ENCODE measurements around the gene ATP10B. TPM values are rescaled to one million over a fixed set of nuclear protein-coding genes. Genes with fewer than 3 reads are reported as not detected.
A peak's percentile ranks its signal among the peaks of the same experiment; 100 is the strongest.

Gene ATP10B
- total RNA-seq, 1 donor from 2014 or later: 1.3 TPM

- Histone ChIP-seq H3K4me3 (ENCODE audit: low read depth, low read length) (no peak overlapping the region), H3K36me3 (ENCODE audit: control insufficient read depth, insufficient read depth, low read length) (no peaks in the 10 kb centered on the region), H3K27me3 (ENCODE audit: control insufficient read depth, insufficient read depth, low read length) (no peaks in the 10 kb centered on the region)
- no peak for TF ChIP-seq CTCF (IDR thresholded peaks at IDR 0.05; ENCODE audit: insufficient read depth, low read length, severe bottlenecking)
- FAIRE-seq: no peak
- no peak for DNase-seq (ENCODE audit: low read depth)
These were observed 214.5 kb downstream of the ATP10B start for GRCh38 chr5:160637357-160638090.

GRCh38 chr5:160635663-160636062 is 216.3 kb downstream of the ATP10B start:
- H3K4me3 ChIP-seq (ENCODE audit: low read depth, low read length): no peak overlapping the region
- FAIRE-seq (peak; percentile 18), DNase-seq (ENCODE audit: low read depth) (no peak)
- H3K27me3 ChIP-seq (ENCODE audit: control insufficient read depth, insufficient read depth, low read length): no peaks in the 10 kb centered on the region
- no peak for TF ChIP-seq CTCF (IDR thresholded peaks at IDR 0.05; ENCODE audit: insufficient read depth, low read length, severe bottlenecking)
- H3K36me3 ChIP-seq (ENCODE audit: control insufficient read depth, insufficient read depth, low read length): no peaks in the 10 kb centered on the region

- TF ChIP-seq CTCF (IDR thresholded peaks at IDR 0.05; ENCODE audit: insufficient read depth, low read length, severe bottlenecking): no peak
- DNase-seq (ENCODE audit: low read depth) (no peak), FAIRE-seq (no peak)
- Histone ChIP-seq H3K27me3 (ENCODE audit: control insufficient read depth, insufficient read depth, low read length) (no peaks in the 10 kb centered on the region), H3K36me3 (ENCODE audit: control insufficient read depth, insufficient read depth, low read length) (no peaks in the 10 kb centered on the region), H3K4me3 (ENCODE audit: low read depth, low read length) (no peak overlapping the region)
These were observed 217.0 kb downstream of the ATP10B start for GRCh38 chr5:160635046-160635445.

GRCh38 chr5:160629003-160629402 is 223.0 kb downstream of the ATP10B start:
- Histone ChIP-seq H3K36me3 (ENCODE audit: control insufficient read depth, insufficient read depth, low read length) (no peaks in the 10 kb centered on the region), H3K4me3 (ENCODE audit: low read depth, low read length) (no peak overlapping the region), H3K27me3 (ENCODE audit: control insufficient read depth, insufficient read depth, low read length) (no peaks in the 10 kb centered on the region)
- no peak for FAIRE-seq
- DNase-seq (ENCODE audit: low read depth): no peak
- TF ChIP-seq CTCF (IDR thresholded peaks at IDR 0.05; ENCODE audit: insufficient read depth, low read length, severe bottlenecking): no peak

- TF ChIP-seq CTCF (IDR thresholded peaks at IDR 0.05; ENCODE audit: insufficient read depth, low read length, severe bottlenecking): no peak
These were observed 223.4 kb downstream of the ATP10B start for GRCh38 chr5:160628619-160628968.

More at GRCh38 chr5:160628619-160628968, 223.4 kb downstream of the ATP10B start:
- no peak overlapping the region for H3K4me3 ChIP-seq (ENCODE audit: low read depth, low read length)
- DNase-seq (ENCODE audit: low read depth) (no peak), FAIRE-seq (no peak)
- H3K27me3 ChIP-seq (ENCODE audit: control insufficient read depth, insufficient read depth, low read length): no peaks in the 10 kb centered on the region
- no peaks in the 10 kb centered on the region for H3K36me3 ChIP-seq (ENCODE audit: control insufficient read depth, insufficient read depth, low read length)
